K562 (cell line): ENCODE data around the gene MME.
"Not testable (repeated sequence)": the region's sequence is repeated elsewhere in the genome, so short reads cannot be mapped to it uniquely, and the experiment has no call there.

Experiments
- ELF1 ChIP-seq: fragments of 200-800 bp; sonication (Bioruptor generic); IDR thresholded peaks from 2 replicates; pipeline ENCODE4 v1.6.1; 2016; ENCODE audit warnings: missing genetic modification characterization, missing compliant biosample characterization
- TAF1 ChIP-seq: IDR thresholded peaks from 2 replicates; pipeline ENCODE4 v1.6.1; 2011; ENCODE audit warnings: mild to moderate bottlenecking, low read length, moderate library complexity; ENCODE audit not compliant: insufficient read depth, control insufficient read depth, severe bottlenecking; ENCODE audit errors: extremely low read depth

DNA sequence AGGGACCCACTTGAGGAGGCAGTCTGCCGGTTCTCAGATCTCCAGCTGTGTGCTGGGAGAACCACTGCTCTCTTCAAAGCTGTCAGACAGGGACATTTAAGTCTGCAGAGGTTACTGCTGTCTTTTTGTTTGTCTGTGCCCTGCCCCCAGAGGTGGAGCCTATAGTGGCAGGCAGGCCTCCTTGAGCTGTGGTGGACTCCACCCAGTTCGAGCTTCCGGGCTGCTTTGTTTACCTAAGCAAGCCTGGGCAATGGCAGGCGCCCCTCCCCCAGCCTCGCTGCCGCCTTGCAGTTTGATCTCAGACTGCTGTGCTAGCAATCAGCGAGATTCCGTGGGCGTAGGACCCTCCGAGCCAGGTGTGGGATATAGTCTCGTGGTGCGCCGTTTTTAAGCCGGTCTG lies 44.6 kb downstream of the MME start:
- not testable (repeated sequence) for TF ChIP-seq TAF1, ELF1
